ENCODE measurements around the gene LRRN4CL.
"Not testable (repeated sequence)": the region's sequence is repeated elsewhere in the genome, so short reads cannot be mapped to it uniquely, and the experiment has no call there.

LRRN4CL gene

DNA sequence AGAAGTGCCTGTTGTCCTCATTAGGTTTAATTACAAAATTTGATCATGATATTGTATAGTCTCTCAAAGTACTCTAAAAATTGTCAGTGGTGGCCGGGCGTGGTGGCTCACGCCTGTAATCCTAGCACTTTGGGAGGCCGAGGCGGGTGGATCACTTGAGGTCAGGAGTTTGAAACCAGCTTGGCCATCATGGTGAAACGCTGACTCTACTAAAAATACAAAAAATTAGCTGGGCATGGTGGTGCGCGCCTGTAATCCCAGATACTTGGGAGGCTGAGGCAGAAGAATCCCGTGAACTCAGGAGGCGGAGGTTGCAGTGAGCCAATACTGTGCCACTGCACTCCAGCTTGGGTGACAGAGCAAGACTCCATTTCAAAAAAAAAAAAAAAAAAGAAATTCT lies 13.9 kb downstream of the LRRN4CL start:
- DNase-seq: not testable (repeated sequence)

DNA sequence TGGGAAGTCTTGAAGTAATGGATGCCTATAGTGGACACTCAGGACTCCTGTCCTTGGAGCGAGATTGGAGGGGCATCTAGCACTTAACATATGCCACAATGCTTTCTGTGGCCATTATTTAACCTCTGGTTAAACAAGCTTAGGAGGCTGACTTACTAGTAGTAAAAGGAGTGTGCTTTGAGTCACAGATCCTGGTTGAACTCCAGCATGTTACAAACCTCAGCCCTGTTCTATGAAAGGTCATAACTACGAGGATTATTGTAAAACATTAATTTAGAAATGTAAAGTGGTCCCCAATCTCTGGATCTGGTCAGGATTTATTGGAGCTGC lies 16.2 kb downstream of the LRRN4CL start:
- DNase-seq: no peak

GRCh38 chr11:62671608-62672389 lies 17.5 kb downstream of the LRRN4CL start, which contains the start of the genes LBHD1 and UQCC3:
LBHD1 (minus strand) TSS chr11:62672267; CDS start chr11:62670031, 2,236 bp downstream.
UQCC3 (plus strand) TSS chr11:62671673; CDS start chr11:62671746, 73 bp downstream.
- DNase-seq: peak; percentile 68

DNA sequence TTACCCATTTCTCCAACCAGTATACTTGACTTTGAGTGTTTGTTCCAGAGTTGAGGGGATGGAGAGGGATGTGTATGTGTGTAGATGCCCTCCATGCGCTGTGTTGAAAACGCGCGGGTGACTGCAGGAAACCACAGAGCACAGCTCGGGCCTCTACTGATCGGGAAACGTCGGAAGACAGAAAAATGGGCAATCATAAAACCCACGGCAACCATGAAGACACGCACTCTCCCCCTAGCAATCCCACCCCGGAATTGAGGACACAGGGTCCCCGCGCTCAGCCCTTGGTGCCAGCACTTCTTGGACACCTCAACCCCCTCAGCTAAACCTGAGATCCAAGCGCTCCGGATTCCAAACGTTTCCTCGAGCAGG lies 18.1 kb downstream of the LRRN4CL start:
- DNase-seq: no peak

GRCh38 chr11:62669420-62670161 lies 19.7 kb downstream of the LRRN4CL start:
- no peak for DNase-seq

GRCh38 chr11:62667460-62667859 lies 21.9 kb downstream of the LRRN4CL start:
- no peak for DNase-seq

- DNase-seq: no peak
Measured at GRCh38 chr11:62666259-62666926, 22.9 kb downstream of the LRRN4CL start.

GRCh38 chr11:62665599-62666258 lies 23.6 kb downstream of the LRRN4CL start:
- peak; percentile 19 for DNase-seq

DNA sequence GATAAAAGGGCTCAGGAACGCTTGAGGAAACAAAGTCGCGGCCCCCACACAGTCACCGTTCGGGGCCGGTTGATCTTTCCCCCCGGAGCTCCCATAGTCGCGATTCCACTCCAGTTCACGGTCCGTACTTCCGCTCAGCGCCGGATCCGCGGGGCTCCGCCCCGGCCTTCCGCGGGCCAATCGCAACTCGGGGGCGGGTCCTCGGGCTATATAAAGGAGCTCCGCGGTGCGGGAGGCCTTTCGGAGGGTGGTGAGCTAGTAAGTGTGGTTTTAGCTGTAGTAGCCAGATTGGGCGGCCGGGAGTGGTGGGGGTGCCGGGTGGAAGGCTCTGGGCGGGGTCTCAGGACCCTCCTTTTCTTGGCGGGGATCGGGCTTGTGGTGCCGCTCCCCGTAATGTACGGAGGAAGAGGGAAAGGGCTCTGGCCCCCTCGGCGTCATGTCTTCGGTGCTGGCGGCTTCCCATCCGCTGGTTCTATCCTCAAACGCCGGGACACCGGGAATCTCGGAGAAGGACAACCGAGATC lies 24.2 kb downstream of the LRRN4CL start, which contains the start of the genes C11orf98 and CSKMT:
TSS of gene C11orf98 (minus strand) at position 136 of the 524 bp plus-strand sequence. CDS start at position 95, 41 bp downstream.
TSS of gene CSKMT (plus strand) at position 238 of the 524 bp plus-strand sequence. CDS start 568 bp downstream, outside the sequence.
- DNase-seq: peak; percentile 86

- peak; percentile 70 for DNase-seq
Measured at GRCh38 chr11:62664405-62665074, 24.8 kb downstream of the LRRN4CL start.

- DNase-seq: no peak
Measured at GRCh38 chr11:62656796-62657429, 32.4 kb downstream of the LRRN4CL start.

- no peak for DNase-seq
Measured at GRCh38 chr11:62654297-62654696, 35.0 kb downstream of the LRRN4CL start.

- no peak for DNase-seq
Measured at GRCh38 chr11:62652161-62653006, 36.9 kb downstream of the LRRN4CL start.

DNA sequence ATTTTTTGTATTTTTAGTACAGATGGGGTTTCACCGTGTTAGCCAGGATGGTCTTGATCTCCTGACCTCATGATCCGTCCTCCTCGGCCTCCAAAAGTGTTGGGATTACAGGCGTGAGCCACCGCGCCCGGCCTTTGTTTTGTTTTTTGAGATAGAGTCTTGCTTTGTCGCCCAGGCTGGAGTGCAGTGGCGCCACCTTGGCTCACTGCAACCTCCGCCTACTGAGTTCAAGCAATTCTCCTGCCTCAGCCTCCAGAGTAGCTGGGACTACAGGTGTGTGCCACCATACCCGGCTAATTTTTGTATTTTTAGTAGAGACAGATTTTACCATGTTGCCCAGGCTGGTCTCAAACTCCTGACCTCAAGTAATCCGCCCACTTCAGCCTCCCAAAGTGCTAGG lies 39.0 kb downstream of the LRRN4CL start:
- DNase-seq: not testable (repeated sequence)

GRCh38 chr11:62649486-62649885 lies 39.8 kb downstream of the LRRN4CL start:
- DNase-seq: no peak

DNA sequence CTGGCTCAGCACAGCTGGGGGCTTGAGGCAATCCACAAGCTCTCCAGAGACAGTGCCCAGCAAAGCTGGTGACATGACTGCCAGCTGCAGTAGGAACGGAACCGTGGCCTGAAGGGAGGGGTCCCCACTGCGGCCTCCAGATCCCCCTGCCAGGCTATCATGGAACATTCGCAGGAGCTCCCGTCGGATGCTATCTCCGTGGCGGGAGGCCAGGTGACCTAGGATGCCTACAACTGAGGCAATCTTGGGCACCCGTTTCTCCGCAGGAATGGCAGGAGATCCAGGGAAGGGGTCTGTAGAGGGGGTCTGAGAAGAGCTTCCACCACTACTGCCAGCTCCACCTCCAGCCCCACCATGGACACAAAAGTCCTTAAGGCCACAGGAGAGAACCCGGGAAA lies 40.4 kb downstream of the LRRN4CL start:
- no peak for DNase-seq

DNA sequence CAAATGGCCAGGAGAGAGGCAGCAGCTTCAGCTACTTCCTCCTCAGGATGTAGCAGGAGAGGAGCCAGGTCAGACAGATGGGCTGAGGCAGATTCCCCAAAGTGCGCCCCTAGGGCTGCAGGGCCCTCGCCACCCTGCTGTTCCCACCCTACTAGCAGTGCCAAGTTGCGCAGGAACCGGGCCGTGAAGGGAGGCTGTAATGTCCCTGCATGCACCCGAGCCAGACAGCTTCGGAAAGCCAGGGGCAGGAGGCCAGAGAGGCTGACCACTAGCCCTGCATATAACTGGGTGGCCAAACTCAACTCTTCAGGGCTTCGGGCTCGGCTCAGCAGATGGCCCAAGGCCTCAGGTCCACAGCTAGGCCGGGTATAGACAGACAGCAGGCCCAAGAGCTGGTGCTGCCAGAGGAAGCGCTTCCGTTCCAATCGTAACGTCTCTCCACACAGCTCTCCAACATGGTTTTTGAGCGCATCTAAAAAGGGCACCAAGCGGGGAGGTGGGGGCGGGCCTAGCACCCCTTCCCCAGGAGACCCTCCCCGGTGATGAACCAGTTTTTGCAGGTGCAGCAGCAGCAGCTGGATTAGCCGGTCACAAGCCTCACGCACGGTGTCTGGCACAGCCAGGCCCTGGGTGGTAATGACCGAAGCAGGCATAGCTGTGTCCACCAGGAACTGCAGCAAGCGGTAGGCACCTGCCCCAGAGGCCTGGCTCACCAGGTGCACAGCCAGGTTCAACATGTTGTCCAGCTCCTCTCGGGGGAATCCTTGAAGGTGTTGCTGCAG lies 41.0 kb downstream of the LRRN4CL start:
- no peak for DNase-seq

DNA sequence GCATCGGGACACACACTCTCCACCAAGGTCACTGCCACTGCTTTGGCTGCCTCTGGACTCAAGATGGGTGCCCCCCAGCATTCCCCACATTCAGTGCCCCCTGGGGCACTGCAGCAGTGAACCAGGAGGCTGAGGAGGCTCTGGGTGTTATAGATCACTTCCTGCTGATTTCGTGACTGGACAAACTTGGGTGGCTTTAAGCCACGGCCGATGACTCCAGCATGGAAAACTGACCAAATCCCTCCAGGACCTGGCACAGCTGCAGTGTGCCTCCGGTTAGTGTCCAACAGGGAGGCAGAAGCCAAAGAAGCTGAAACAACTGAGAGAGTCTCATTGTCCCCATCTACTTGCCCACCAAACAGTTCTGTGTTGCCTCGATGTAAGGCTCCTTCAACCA lies 41.7 kb downstream of the LRRN4CL start:
- no peak for DNase-seq

GRCh38 chr11:62646825-62647608 lies 42.3 kb downstream of the LRRN4CL start:
- no peak for DNase-seq

All from DMS79 (cell line).